Panc1 (cell line): ENCODE results near the gene ZCCHC9. TPM values are rescaled to one million over a fixed set of nuclear protein-coding genes. Genes with fewer than 3 reads are reported as not detected.

Experiments used
- ATAC-seq: fragments of 200-7000 bp; cut with Tn5 transposase; 2 replicates; pipeline ENCODE4 v1.9.1; 2020; ENCODE audit warnings: mild to moderate bottlenecking, moderate library complexity
- Bru-seq: library from RNA; stranded (reverse); fragments of 400-500 nt; gene quantifications from one replicate; lab custom pipeline; 2021; lab: Mats Ljungman, UMichigan
- BruChase-seq, 2 experiments: library from RNA; stranded (reverse); fragments of 400-500 nt; gene quantifications; one replicate each; lab custom pipeline; 2021; lab: Mats Ljungman, UMichigan
- BruUV-seq: library from RNA; stranded (reverse); fragments of 400-500 nt; replicated peaks from 2 replicates; lab custom pipeline; 2021; lab: Mats Ljungman, UMichigan
- CTCF ChIA-PET: fragments of 300-600 bp; sonication (Branson Sonifier 250); formaldehyde crosslinking; loops from one replicate; lab custom pipeline; 2022; ENCODE audit warnings: antibody characterized with exemption; lab: Charles Lee
- POLR2A ChIA-PET: fragments of 300-600 bp; sonication (Branson Sonifier 250); formaldehyde crosslinking; loops from one replicate; lab custom pipeline; 2022; ENCODE audit warnings: antibody characterized with exemption; lab: Charles Lee
- DNase-seq: peaks from one replicate; pipeline ENCODE4 v3.0.0-alpha.2; 2010; ENCODE audit warnings: low read depth, low spot score
- H3K27ac ChIP-seq: 2 replicates; pipeline ENCODE4 v1.5.1; 2011; ENCODE audit warnings: mild to moderate bottlenecking, low read length, inconsistent platforms
- H3K27me3 ChIP-seq: fragments of 200-500 bp; sonication (Bioruptor generic); 2 replicates; pipeline ENCODE4 v1.6.0; 2014; ENCODE audit warnings: low read length, inconsistent platforms; ENCODE audit not compliant: control insufficient read depth, insufficient read depth
- H3K36me3 ChIP-seq: fragments of 200-500 bp; sonication (Bioruptor generic); 2 replicates; pipeline ENCODE4 v1.5.1; 2014; ENCODE audit warnings: inconsistent platforms, mild to moderate bottlenecking, low read length, moderate library complexity; ENCODE audit not compliant: control insufficient read depth, insufficient read depth
- H3K4me1 ChIP-seq: 2 replicates; pipeline ENCODE4 v1.5.1; 2011; ENCODE audit warnings: inconsistent platforms, mild to moderate bottlenecking, low read length, moderate library complexity; ENCODE audit not compliant: control insufficient read depth, insufficient read depth
- H3K4me3 ChIP-seq, 2 experiments: 2 replicates each; pipeline ENCODE4 v1.5.1; 2011 to 2012; ENCODE audit warnings: low read depth in 2 of 2, low read length in 2 of 2, mild to moderate bottlenecking in 2 of 2, inconsistent platforms in 1 of 2, moderate library complexity in 1 of 2
- H3K9me3 ChIP-seq: fragments of 200-500 bp; sonication (Bioruptor generic); 2 replicates; pipeline ENCODE4 v1.5.1; 2014; ENCODE audit warnings: low read depth, mild to moderate bottlenecking, inconsistent platforms, low read length, moderate library complexity; ENCODE audit not compliant: control insufficient read depth, insufficient read depth
- CTCF ChIP-seq: fragments of 450-650 bp; IDR thresholded peaks from 2 replicates; pipeline ENCODE4 v1.5.1; 2017; ENCODE audit warnings: mild to moderate bottlenecking
- POLR2AphosphoS5 ChIP-seq: IDR thresholded peaks from 2 replicates; pipeline ENCODE4 v1.6.1; 2012; ENCODE audit warnings: mild to moderate bottlenecking, low read depth, low read length, moderate library complexity
- REST ChIP-seq, 2 experiments: IDR thresholded peaks; 2 replicates each; pipeline ENCODE4 v1.6.1; 2011 to 2012; ENCODE audit warnings: low read depth in 2 of 2, control low read depth in 1 of 2, low read length in 1 of 2, mild to moderate bottlenecking in 1 of 2, moderate library complexity in 1 of 2; ENCODE audit not compliant: insufficient read depth in 1 of 2
- SIN3A ChIP-seq: IDR thresholded peaks from 2 replicates; pipeline ENCODE4 v1.6.1; 2012; ENCODE audit warnings: low read depth, mild to moderate bottlenecking, low read length, moderate library complexity, borderline replicate concordance; ENCODE audit not compliant: insufficient read depth
- TCF7L2 ChIP-seq: IDR thresholded peaks from 2 replicates; pipeline ENCODE4 v1.6.1; 2011; ENCODE audit warnings: mild to moderate bottlenecking, low read depth, low read length, inconsistent platforms
- in situ Hi-C: cut with HindIII; loops from 2 replicates; pipeline ENCODE4 v1.10.0; 2016; ENCODE audit warnings: low sequenced_read_pairs, low pct_unique_long_range_greater_than_20kb
- intact Hi-C: fragments of 100-400 bp; cut with micrococcal nuclease; formaldehyde crosslinking; loops from one replicate; pipeline ENCODE4 v1.10.0; 2022; ENCODE audit not compliant: unreplicated experiment
- long read RNA-seq: library from polyadenylated mRNA; unstranded; transcript quantifications from one replicate; pipeline ENCODE4 v2.0.0, GENCODE V29; 2021; ENCODE audit not compliant: unreplicated experiment
- polyA plus RNA-seq: library from polyadenylated mRNA; unstranded; fragments of >200 nt; gene quantifications from one replicate; pipeline ENCODE4 v1.2.1, GENCODE V29; 2012; ENCODE audit warnings: missing spikeins; ENCODE audit not compliant: insufficient read length
- total RNA-seq: library from RNA; stranded (reverse); gene quantifications from one replicate; pipeline ENCODE4 v1.2.1, GENCODE V29; 2021; ENCODE audit not compliant: unreplicated experiment

ZCCHC9 gene
- total RNA-seq = 41.5 TPM
- 19.9 TPM for polyA plus RNA-seq
- Bru-seq, nascent RNA = percentile 92 among the genes with signal in this experiment
- percentile 94 among the genes with signal in this experiment for BruChase-seq, experiment 1, labeled RNA remaining after a 2-hour chase
- BruChase-seq, experiment 2, labeled RNA remaining after a 6-hour chase = percentile 88 among the genes with signal in this experiment
- long read RNA-seq, full-length matches to known transcripts = 13 of 27 reads
- long read RNA-seq, partial matches to known transcripts = 6 of 27 reads
- long read RNA-seq, other reads (novel, unspliced or antisense) = 8 of 27 reads

GRCh38 chr5:81301271-81302015, at the start of gene ZCCHC9:
TSS of gene ZCCHC9 (plus strand) at chr5:81301587. CDS start at chr5:81304758, 3,171 bp downstream.
- TSS peak; percentile 73 for BruUV-seq
- H3K9me3 ChIP-seq = no peaks in the 10 kb centered on the region
- H3K36me3 ChIP-seq = peaks cover 11% of the 10 kb centered on the region
- H3K27ac ChIP-seq = peak within 1 kb of the TSS; percentile 81
- CTCF ChIA-PET = interaction anchor here (1.1 kb wide), 1 partner anchor 865 kb away, joined by 3 read pairs; no protein-coding TSS in a partner anchor
- POLR2A ChIA-PET = interaction anchor here (0.6 to 0.8 kb wide), 2 partner anchors 8 to 499 kb away, joined by 3 to 13 read pairs; no protein-coding TSS in a partner anchor
- no peak for TF ChIP-seq REST (IDR thresholded peaks at IDR 0.05; ENCODE audit: insufficient read depth in 1 of 2, low read depth in 2 of 2, low read length in 1 of 2)
- TF ChIP-seq SIN3A = peak; percentile 89
- TF ChIP-seq POLR2AphosphoS5 = peak; percentile 95
- TF ChIP-seq TCF7L2 = no peak
- peak; percentile 22 for TF ChIP-seq CTCF
- no peak for DNase-seq
- in situ Hi-C loops = no loop called here
- no peaks in the 10 kb centered on the region for H3K27me3 ChIP-seq
- peaks cover 26% of the 10 kb centered on the region for H3K4me1 ChIP-seq
- peak; percentile 95 for ATAC-seq
- intact Hi-C loops = no loop called here
- peak within 1 kb of the TSS; percentile 60 to 99 for H3K4me3 ChIP-seq

GRCh38 chr5:81251922-81252321, 49.5 kb upstream of the ZCCHC9 start:
- Histone ChIP-seq H3K36me3 (no peaks in the 10 kb centered on the region), H3K9me3 (no peaks in the 10 kb centered on the region), H3K4me1 (no peaks in the 10 kb centered on the region), H3K4me3 (no peak overlapping the region), H3K27me3 (no peaks in the 10 kb centered on the region), H3K27ac (no peak overlapping the region)
- BruUV-seq = no TSS peak
- CTCF ChIA-PET = no interaction called here
- TF ChIP-seq TCF7L2 = no peak
- TF ChIP-seq REST (IDR thresholded peaks at IDR 0.05; ENCODE audit: insufficient read depth in 1 of 2, low read depth in 2 of 2, low read length in 1 of 2) = no peak
- TF ChIP-seq CTCF = no peak
- no peak for TF ChIP-seq SIN3A
- in situ Hi-C loops (no loop called here), intact Hi-C loops (no loop called here)
- no peak for DNase-seq
- POLR2A ChIA-PET = no interaction called here
- no peak for ATAC-seq
